Peyer's patch (tissue), 4 donors: ENCODE data around the gene AGFG1.

ENCODE experiments used
- POLR2A ChIP-seq, 2 donors: fragments of 450-650 bp; IDR thresholded peaks; one replicate each; pipeline ENCODE4 v1.5.1; 2017; ENCODE audit warnings: antibody characterized with exemption in 2 of 2, mild to moderate bottlenecking in 2 of 2, moderate library complexity in 2 of 2
- TF ChIP-seq, protein P1 (sequence below), 6 experiments: fragments of 450-650 bp in 4 of 6; fragments of 200-600 bp in 2 of 6; sonication (generic) in 1 of 6; IDR thresholded peaks; one replicate each; pipeline ENCODE4 v1.5.1; 2017 to 2019; ENCODE audit warnings: antibody characterized with exemption in 6 of 6, mild to moderate bottlenecking in 3 of 6, moderate library complexity in 1 of 6

- TF ChIP-seq POLR2A (IDR thresholded peaks at IDR 0.05), result no peak
- TF ChIP-seq, protein P1, sequence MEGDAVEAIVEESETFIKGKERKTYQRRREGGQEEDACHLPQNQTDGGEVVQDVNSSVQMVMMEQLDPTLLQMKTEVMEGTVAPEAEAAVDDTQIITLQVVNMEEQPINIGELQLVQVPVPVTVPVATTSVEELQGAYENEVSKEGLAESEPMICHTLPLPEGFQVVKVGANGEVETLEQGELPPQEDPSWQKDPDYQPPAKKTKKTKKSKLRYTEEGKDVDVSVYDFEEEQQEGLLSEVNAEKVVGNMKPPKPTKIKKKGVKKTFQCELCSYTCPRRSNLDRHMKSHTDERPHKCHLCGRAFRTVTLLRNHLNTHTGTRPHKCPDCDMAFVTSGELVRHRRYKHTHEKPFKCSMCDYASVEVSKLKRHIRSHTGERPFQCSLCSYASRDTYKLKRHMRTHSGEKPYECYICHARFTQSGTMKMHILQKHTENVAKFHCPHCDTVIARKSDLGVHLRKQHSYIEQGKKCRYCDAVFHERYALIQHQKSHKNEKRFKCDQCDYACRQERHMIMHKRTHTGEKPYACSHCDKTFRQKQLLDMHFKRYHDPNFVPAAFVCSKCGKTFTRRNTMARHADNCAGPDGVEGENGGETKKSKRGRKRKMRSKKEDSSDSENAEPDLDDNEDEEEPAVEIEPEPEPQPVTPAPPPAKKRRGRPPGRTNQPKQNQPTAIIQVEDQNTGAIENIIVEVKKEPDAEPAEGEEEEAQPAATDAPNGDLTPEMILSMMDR (IDR thresholded peaks at IDR 0.05), result no peak
Measured at GRCh38 chr2:227477291-227477690, 5.3 kb downstream of the AGFG1 start.
